GM03348 (cell line): ENCODE measurements around the gene PFKFB4.
A peak's percentile ranks its signal among the peaks of the same experiment; 100 is the strongest.

Source experiments
- DNase-seq: peaks from one replicate; pipeline ENCODE4 v3.0.0; 2012; ENCODE audit warnings: low spot score

Gene PFKFB4

GRCh38 chr3:48556796-48557626, at the start of gene PFKFB4:
Gene PFKFB4 (minus strand): TSS chr3:48556803. CDS start chr3:48556777, 26 bp downstream.
- peak; percentile 100 for DNase-seq

- no peak for DNase-seq
Observed at GRCh38 chr3:48601622-48601994, 45.0 kb upstream of the PFKFB4 start.

- no peak for DNase-seq
Observed at GRCh38 chr3:48600711-48601621, 44.4 kb upstream of the PFKFB4 start.

- no peak for DNase-seq
Observed at GRCh38 chr3:48599509-48600285, 43.1 kb upstream of the PFKFB4 start.

- DNase-seq = no peak
Observed at GRCh38 chr3:48599077-48599501, 42.5 kb upstream of the PFKFB4 start.

GRCh38 chr3:48598323-48599076, 41.9 kb upstream of the PFKFB4 start:
- DNase-seq = peak; percentile 92

GRCh38 chr3:48597408-48597800, 40.8 kb upstream of the PFKFB4 start:
- no peak for DNase-seq

- no peak for DNase-seq
Observed at GRCh38 chr3:48596676-48597407, 40.2 kb upstream of the PFKFB4 start.

GRCh38 chr3:48596157-48596556, 39.6 kb upstream of the PFKFB4 start:
- no peak for DNase-seq

- peak; percentile 91 for DNase-seq
Observed at GRCh38 chr3:48595526-48596121, 39.0 kb upstream of the PFKFB4 start.

GRCh38 chr3:48595075-48595525, 38.5 kb upstream of the PFKFB4 start, which contains the start of gene COL7A1:
Gene COL7A1 (minus strand): TSS chr3:48595329. CDS start chr3:48595159, 170 bp downstream.
- peak; percentile 63 for DNase-seq

- no peak for DNase-seq
Observed at GRCh38 chr3:48594417-48595049, 37.9 kb upstream of the PFKFB4 start.

GRCh38 chr3:48593337-48593736, 36.7 kb upstream of the PFKFB4 start:
- DNase-seq = no peak

- DNase-seq = no peak
Observed at GRCh38 chr3:48592519-48593087, 36.0 kb upstream of the PFKFB4 start.

- no peak for DNase-seq
Observed at GRCh38 chr3:48591886-48592518, 35.4 kb upstream of the PFKFB4 start.

GRCh38 chr3:48591436-48591835, 34.8 kb upstream of the PFKFB4 start:
- no peak for DNase-seq

- no peak for DNase-seq
Observed at GRCh38 chr3:48588230-48588629, 31.6 kb upstream of the PFKFB4 start.

- no peak for DNase-seq
Observed at GRCh38 chr3:48587686-48588085, 31.1 kb upstream of the PFKFB4 start.

- no peak for DNase-seq
Observed at GRCh38 chr3:48585411-48585810, 28.8 kb upstream of the PFKFB4 start.
